Brain microvascular endothelial cell (primary cell): ENCODE measurements around the gene HECTD1.

Source experiments
- DNase-seq: peaks from one replicate; pipeline ENCODE4 v3.0.0-alpha.2; 2020
- H3K27ac ChIP-seq: fragments of 250-450 bp; sonication (Bioruptor Pico); 2 replicates; pipeline ENCODE4 v1.5.1; 2020; ENCODE audit warnings: mild to moderate bottlenecking, moderate library complexity
- H3K27me3 ChIP-seq: fragments of 250-450 bp; sonication (Bioruptor Pico); replicated peaks from 2 replicates; pipeline ENCODE4 v1.5.1; 2020; ENCODE audit warnings: mild to moderate bottlenecking
- H3K36me3 ChIP-seq: fragments of 250-450 bp; sonication (Bioruptor Pico); replicated peaks from 2 replicates; pipeline ENCODE4 v1.5.1; 2020; ENCODE audit warnings: mild to moderate bottlenecking
- H3K4me3 ChIP-seq: 2 replicates; pipeline ENCODE4 v1.5.1; 2011; ENCODE audit warnings: low read depth, mild to moderate bottlenecking, control low read depth, low read length, moderate library complexity
- CTCF ChIP-seq: IDR thresholded peaks from 2 replicates; pipeline ENCODE4 v1.5.1; 2011; ENCODE audit warnings: low read depth, mild to moderate bottlenecking, moderate library complexity, low read length, control low read depth, inconsistent platforms; ENCODE audit errors: missing control alignments
- in situ Hi-C: cut with HindIII; loops from 2 replicates; pipeline ENCODE4 v1.10.0; 2017; ENCODE audit warnings: low sequenced_read_pairs, low pct_ligation_motif_present

Gene HECTD1

GRCh38 chr14:31125231-31125630 is 82.4 kb downstream of the HECTD1 start:
- Histone ChIP-seq H3K4me3 (no peak overlapping the region), H3K27ac (no peak overlapping the region), H3K36me3 (peaks cover 41% of the 10 kb centered on the region), H3K27me3 (no peaks in the 10 kb centered on the region)
- DNase-seq: no peak
- no peak for TF ChIP-seq CTCF
- in situ Hi-C loops: no loop called here

GRCh38 chr14:31124197-31124596 is 83.4 kb downstream of the HECTD1 start:
- in situ Hi-C loops: no loop called here
- Histone ChIP-seq H3K27ac (no peak overlapping the region), H3K4me3 (no peak overlapping the region), H3K27me3 (no peaks in the 10 kb centered on the region), H3K36me3 (peaks cover 44% of the 10 kb centered on the region)
- no peak for DNase-seq
- no peak for TF ChIP-seq CTCF

GRCh38 chr14:31122921-31123320 is 84.7 kb downstream of the HECTD1 start:
- TF ChIP-seq CTCF: no peak
- no peak for DNase-seq
- in situ Hi-C loops: no loop called here
- Histone ChIP-seq H3K27ac (no peak overlapping the region), H3K27me3 (no peaks in the 10 kb centered on the region), H3K4me3 (no peak overlapping the region), H3K36me3 (peaks cover 45% of the 10 kb centered on the region)

GRCh38 chr14:31122098-31122611 is 85.4 kb downstream of the HECTD1 start:
- peaks cover 43% of the 10 kb centered on the region for H3K36me3 ChIP-seq
- H3K27me3 ChIP-seq: no peaks in the 10 kb centered on the region
- DNase-seq: no peak
- in situ Hi-C loops: no loop called here
- H3K27ac ChIP-seq: no peak overlapping the region
- H3K4me3 ChIP-seq: no peak overlapping the region
- TF ChIP-seq CTCF: no peak

GRCh38 chr14:31118892-31119291 is 88.7 kb downstream of the HECTD1 start:
- H3K4me3 ChIP-seq: no peak overlapping the region
- DNase-seq: peak; percentile 7
- H3K27ac ChIP-seq: no peak overlapping the region
- TF ChIP-seq CTCF: no peak
- in situ Hi-C loops: no loop called here
- peaks cover 58% of the 10 kb centered on the region for H3K36me3 ChIP-seq
- no peaks in the 10 kb centered on the region for H3K27me3 ChIP-seq

- no peak for TF ChIP-seq CTCF
- no peak for DNase-seq
- Histone ChIP-seq H3K36me3 (peaks cover 61% of the 10 kb centered on the region), H3K27me3 (no peaks in the 10 kb centered on the region), H3K4me3 (no peak overlapping the region), H3K27ac (no peak overlapping the region)
- in situ Hi-C loops: no loop called here
Observed at GRCh38 chr14:31113794-31114193, 93.8 kb downstream of the HECTD1 start.
